Osteocyte (in vitro differentiated cells): ENCODE measurements around the gene SIKE1. TPM values are rescaled to one million over a fixed set of nuclear protein-coding genes. Genes with fewer than 3 reads are reported as not detected.
A peak's percentile ranks its signal among the peaks of the same experiment; 100 is the strongest.
"Not testable (repeated sequence)": the region's sequence is repeated elsewhere in the genome, so short reads cannot be mapped to it uniquely, and the experiment has no call there.

ENCODE experiments used
- DNase-seq: peaks from one replicate; pipeline ENCODE4 v3.0.0; 2021; ENCODE audit warnings: mixed read lengths; ENCODE audit not compliant: unreplicated experiment; ENCODE audit errors: extremely low spot score
- H3K27ac Mint-ChIP-seq: one replicate; pipeline ENCODE4 v1.8.0; 2021; ENCODE audit warnings: mild to moderate bottlenecking, mixed read lengths; ENCODE audit not compliant: unreplicated experiment
- H3K27me3 Mint-ChIP-seq: one replicate; pipeline ENCODE4 v1.8.0; 2021; ENCODE audit warnings: mixed read lengths; ENCODE audit not compliant: unreplicated experiment
- H3K36me3 Mint-ChIP-seq: one replicate; pipeline ENCODE4 v1.8.0; 2021; ENCODE audit warnings: mixed read lengths; ENCODE audit not compliant: unreplicated experiment
- H3K4me1 Mint-ChIP-seq: one replicate; pipeline ENCODE4 v1.8.0; 2021; ENCODE audit warnings: mixed read lengths; ENCODE audit not compliant: unreplicated experiment
- H3K4me3 Mint-ChIP-seq: one replicate; pipeline ENCODE4 v1.8.0; 2021; ENCODE audit warnings: mild to moderate bottlenecking, moderate library complexity, mixed read lengths; ENCODE audit not compliant: unreplicated experiment
- H3K9me3 Mint-ChIP-seq: one replicate; pipeline ENCODE4 v1.8.0; 2021; ENCODE audit warnings: mixed read lengths; ENCODE audit not compliant: unreplicated experiment
- total RNA-seq: library from RNA; stranded (reverse); gene quantifications from 2 replicates; pipeline ENCODE4 v1.2.1, GENCODE V29; 2021
- TF ChIP-seq, protein P1 (sequence below): fragments of 200-600 bp; sonication (generic); IDR thresholded peaks from 2 replicates; pipeline ENCODE4 v1.5.0; 2021; ENCODE audit warnings: antibody characterized with exemption, mild to moderate bottlenecking, moderate library complexity

Gene SIKE1
- total RNA-seq, 1 donor from 2014 or later, result 60.4 TPM

GRCh38 chr1:114779722-114780121, 763 bp downstream of the SIKE1 start:
- TF ChIP-seq, protein P1, sequence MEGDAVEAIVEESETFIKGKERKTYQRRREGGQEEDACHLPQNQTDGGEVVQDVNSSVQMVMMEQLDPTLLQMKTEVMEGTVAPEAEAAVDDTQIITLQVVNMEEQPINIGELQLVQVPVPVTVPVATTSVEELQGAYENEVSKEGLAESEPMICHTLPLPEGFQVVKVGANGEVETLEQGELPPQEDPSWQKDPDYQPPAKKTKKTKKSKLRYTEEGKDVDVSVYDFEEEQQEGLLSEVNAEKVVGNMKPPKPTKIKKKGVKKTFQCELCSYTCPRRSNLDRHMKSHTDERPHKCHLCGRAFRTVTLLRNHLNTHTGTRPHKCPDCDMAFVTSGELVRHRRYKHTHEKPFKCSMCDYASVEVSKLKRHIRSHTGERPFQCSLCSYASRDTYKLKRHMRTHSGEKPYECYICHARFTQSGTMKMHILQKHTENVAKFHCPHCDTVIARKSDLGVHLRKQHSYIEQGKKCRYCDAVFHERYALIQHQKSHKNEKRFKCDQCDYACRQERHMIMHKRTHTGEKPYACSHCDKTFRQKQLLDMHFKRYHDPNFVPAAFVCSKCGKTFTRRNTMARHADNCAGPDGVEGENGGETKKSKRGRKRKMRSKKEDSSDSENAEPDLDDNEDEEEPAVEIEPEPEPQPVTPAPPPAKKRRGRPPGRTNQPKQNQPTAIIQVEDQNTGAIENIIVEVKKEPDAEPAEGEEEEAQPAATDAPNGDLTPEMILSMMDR, result no peak
- no peak for DNase-seq
- Mint-ChIP-seq H3K9me3 (no peaks in the 10 kb centered on the region), H3K27me3 (peaks cover 9% of the 10 kb centered on the region), H3K4me3 (peak overlapping the region; percentile 100), H3K4me1 (peaks cover 23% of the 10 kb centered on the region), H3K27ac (peak overlapping the region; percentile 100), H3K36me3 (peaks cover 28% of the 10 kb centered on the region)

GRCh38 chr1:114776726-114777125, 3.8 kb downstream of the SIKE1 start:
- H3K27ac Mint-ChIP-seq, H3K4me3 Mint-ChIP-seq: not testable (repeated sequence)
- peaks cover 41% of the 10 kb centered on the region for H3K36me3 Mint-ChIP-seq

DNA sequence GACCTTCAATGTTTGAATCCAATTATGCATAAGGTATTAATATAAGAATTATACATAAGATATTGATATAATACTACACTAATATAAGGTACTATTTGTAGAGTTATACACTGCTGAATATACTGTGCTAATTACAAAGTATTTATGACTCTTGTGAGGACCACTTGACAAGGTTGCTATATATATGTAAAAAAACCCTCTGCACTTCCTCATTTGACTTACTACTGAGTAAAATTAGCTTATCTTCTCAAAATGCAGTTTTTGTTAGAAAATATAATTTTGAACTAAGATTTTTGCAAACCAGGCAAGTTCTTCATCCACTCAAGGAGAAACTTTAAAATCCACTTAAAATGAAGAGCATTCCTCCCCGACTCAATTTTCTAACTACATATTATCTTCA, 8.5 kb downstream of the SIKE1 start:
- TF ChIP-seq, protein P1, result no peak
- H3K4me1 Mint-ChIP-seq, result no peaks in the 10 kb centered on the region
- H3K27me3 Mint-ChIP-seq, result no peaks in the 10 kb centered on the region
- no peaks in the 10 kb centered on the region for H3K9me3 Mint-ChIP-seq
- no peak overlapping the region for H3K4me3 Mint-ChIP-seq
- H3K27ac Mint-ChIP-seq, result no peak overlapping the region
- no peak for DNase-seq
- peaks cover 37% of the 10 kb centered on the region for H3K36me3 Mint-ChIP-seq

More at GRCh38 chr1:114776726-114777125, 3.8 kb downstream of the SIKE1 start:
- not testable (repeated sequence) for H3K9me3 Mint-ChIP-seq, DNase-seq, H3K27me3 Mint-ChIP-seq
- H3K4me1 Mint-ChIP-seq, result peaks cover 23% of the 10 kb centered on the region

DNA sequence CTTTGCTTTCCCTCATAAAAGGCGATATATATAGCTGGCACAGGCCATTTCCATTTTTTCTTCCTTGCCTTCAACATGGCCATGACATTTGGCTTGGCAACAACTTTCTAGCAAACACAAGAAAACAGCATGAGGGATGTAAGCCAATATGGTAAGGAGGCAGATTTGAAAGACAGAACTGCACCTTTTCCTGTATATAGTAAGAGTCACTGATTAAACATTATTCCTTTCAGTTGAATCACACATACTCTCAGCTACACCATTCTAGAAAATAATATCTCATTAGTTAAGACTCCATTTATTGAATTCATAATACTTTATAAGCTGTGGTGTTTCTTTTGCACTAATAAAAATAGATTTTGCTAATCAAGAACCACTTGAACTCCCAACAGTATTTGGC, 9.5 kb downstream of the SIKE1 start:
- H3K4me1 Mint-ChIP-seq, result no peaks in the 10 kb centered on the region
- no peaks in the 10 kb centered on the region for H3K9me3 Mint-ChIP-seq
- no peak overlapping the region for H3K27ac Mint-ChIP-seq
- H3K27me3 Mint-ChIP-seq, result no peaks in the 10 kb centered on the region
- TF ChIP-seq, protein P1, result no peak
- no peak overlapping the region for H3K4me3 Mint-ChIP-seq
- no peak for DNase-seq
- peaks cover 32% of the 10 kb centered on the region for H3K36me3 Mint-ChIP-seq

DNA sequence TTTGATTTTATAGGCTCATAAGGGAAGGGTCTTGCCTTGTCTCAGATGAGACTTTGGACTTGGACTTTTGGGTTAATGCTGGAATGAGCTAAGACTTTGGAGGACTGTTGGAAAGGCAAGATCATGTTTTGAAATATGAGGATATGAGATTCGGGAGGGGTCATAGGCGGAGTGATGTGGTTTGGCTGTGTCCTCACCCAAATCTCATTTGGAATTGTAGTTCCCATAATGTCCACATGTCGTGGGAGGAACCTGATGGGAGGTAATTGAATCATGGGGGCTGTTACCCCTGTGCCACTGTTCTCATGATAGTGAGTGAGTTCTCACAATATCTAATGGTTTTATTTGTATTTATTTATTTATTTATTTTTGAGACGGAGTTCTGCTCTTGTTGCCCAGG, 15.8 kb downstream of the SIKE1 start:
- no peaks in the 10 kb centered on the region for H3K4me1 Mint-ChIP-seq
- H3K4me3 Mint-ChIP-seq, result no peak overlapping the region
- TF ChIP-seq, protein P1, result no peak
- H3K27ac Mint-ChIP-seq, result no peak overlapping the region
- no peak for DNase-seq
- H3K36me3 Mint-ChIP-seq, result peaks cover 4% of the 10 kb centered on the region
- H3K9me3 Mint-ChIP-seq, result peaks cover 5% of the 10 kb centered on the region
- H3K27me3 Mint-ChIP-seq, result no peaks in the 10 kb centered on the region
